Caco-2 (cell line): ENCODE results near the gene MLC1. TPM values are rescaled to one million over a fixed set of nuclear protein-coding genes. Genes with fewer than 3 reads are reported as not detected.

ENCODE experiments used
- BruUV-seq: library from RNA; stranded (reverse); fragments of 400-500 nt; replicated peaks from 2 replicates; lab custom pipeline; 2021; lab: Mats Ljungman, UMichigan
- CTCF ChIA-PET: fragments of 300-600 bp; sonication (Branson Sonifier 250); formaldehyde crosslinking; loops from one replicate; lab custom pipeline; 2022; ENCODE audit warnings: antibody characterized with exemption; lab: Charles Lee
- POLR2A ChIA-PET: fragments of 300-600 bp; sonication (Branson Sonifier 250); formaldehyde crosslinking; loops from one replicate; lab custom pipeline; 2022; ENCODE audit warnings: antibody characterized with exemption; lab: Charles Lee
- DNase-seq, 2 experiments: peaks; one replicate each; pipeline versions ENCODE4 v3.0.0 to v3.0.0-alpha.2; 2020 to 2022
- H3K27me3 ChIP-seq: replicated peaks from 2 replicates; pipeline ENCODE4 v1.6.0; 2011; ENCODE audit warnings: low read length; ENCODE audit not compliant: control insufficient read depth, insufficient read depth
- H3K36me3 ChIP-seq: 2 replicates; pipeline ENCODE4 v1.5.1; 2011; ENCODE audit warnings: low read length; ENCODE audit not compliant: control insufficient read depth, insufficient read depth
- H3K4me1 ChIP-seq: fragments of 250-450 bp; sonication (Bioruptor Pico); 2 replicates; pipeline ENCODE4 v1.5.1; 2020; ENCODE audit warnings: mild to moderate bottlenecking
- H3K4me3 ChIP-seq: 2 replicates; pipeline ENCODE4 v1.5.1; 2011; ENCODE audit warnings: low read depth, mild to moderate bottlenecking, control low read depth, low read length
- H3K9me3 ChIP-seq: fragments of 250-450 bp; sonication (Bioruptor Pico); 2 replicates; pipeline ENCODE4 v1.5.1; 2020; ENCODE audit warnings: mild to moderate bottlenecking, moderate library complexity
- H3K27ac Mint-ChIP-seq: one replicate; pipeline ENCODE4 v1.8.0; 2022; ENCODE audit warnings: mixed read lengths; ENCODE audit not compliant: unreplicated experiment
- H3K27me3 Mint-ChIP-seq: one replicate; pipeline ENCODE4 v1.8.0; 2022; ENCODE audit warnings: mixed read lengths; ENCODE audit not compliant: insufficient read depth, unreplicated experiment
- H3K36me3 Mint-ChIP-seq: one replicate; pipeline ENCODE4 v1.8.0; 2022; ENCODE audit warnings: mild to moderate bottlenecking, mixed read lengths; ENCODE audit not compliant: insufficient read depth, unreplicated experiment
- H3K4me1 Mint-ChIP-seq: one replicate; pipeline ENCODE4 v1.8.0; 2022; ENCODE audit warnings: low read depth, mixed read lengths; ENCODE audit not compliant: unreplicated experiment
- H3K4me3 Mint-ChIP-seq: one replicate; pipeline ENCODE4 v1.8.0; 2022; ENCODE audit warnings: mild to moderate bottlenecking, moderate library complexity, mixed read lengths; ENCODE audit not compliant: unreplicated experiment
- H3K9me3 Mint-ChIP-seq: one replicate; pipeline ENCODE4 v1.8.0; 2022; ENCODE audit warnings: mixed read lengths; ENCODE audit not compliant: unreplicated experiment
- CTCF ChIP-seq, 2 experiments: fragments of 200-600 bp in 1 of 2; IDR thresholded peaks; 1 replicate in 1 of 2; 2 replicates in 1 of 2; pipeline versions ENCODE4 v1.5.1 to v1.8.0; 2011 to 2022; ENCODE audit warnings: antibody characterized with exemption in 1 of 2, control low read depth in 1 of 2, inconsistent platforms in 1 of 2, low read depth in 1 of 2, low read length in 1 of 2, mild to moderate bottlenecking in 1 of 2, moderate library complexity in 1 of 2; ENCODE audit not compliant: insufficient read depth in 1 of 2, severe bottlenecking in 1 of 2, unreplicated experiment in 1 of 2
- intact Hi-C: fragments of 100-400 bp; cut with micrococcal nuclease; formaldehyde crosslinking; loops from one replicate; pipeline ENCODE4 v1.10.0; 2022; ENCODE audit not compliant: unreplicated experiment
- total RNA-seq: library from RNA; stranded (reverse); gene quantifications from 2 replicates; pipeline ENCODE4 v1.2.3, GENCODE V29; 2022

MLC1 gene
- total RNA-seq, 1 experiment from 2014 or later: 0.14 TPM

- DNase-seq: no peak
- POLR2A ChIA-PET: no interaction called here
- BruUV-seq: no TSS peak
These were observed 30.5 kb upstream of the MLC1 start for GRCh38 chr22:50115693-50116092.

GRCh38 chr22:50114221-50115021 is 29.2 kb upstream of the MLC1 start:
- Histone ChIP-seq H3K4me3 (no peak overlapping the region), H3K4me1 (peaks cover 22% of the 10 kb centered on the region), H3K27me3 (no peaks in the 10 kb centered on the region), H3K36me3 (no peaks in the 10 kb centered on the region), H3K9me3 (no peaks in the 10 kb centered on the region)
- Mint-ChIP-seq H3K4me3 (no peak overlapping the region), H3K36me3 (peaks cover 9% of the 10 kb centered on the region), H3K27me3 (no peaks in the 10 kb centered on the region), H3K27ac (peak overlapping the region; percentile 42), H3K4me1 (peaks cover 18% of the 10 kb centered on the region), H3K9me3 (no peaks in the 10 kb centered on the region)
- intact Hi-C loops: no loop called here
- CTCF ChIA-PET: interaction anchor here (1.2 kb wide), 1 partner anchor 11 kb away, joined by 3 read pairs; no protein-coding TSS in a partner anchor
- no peak for DNase-seq
- POLR2A ChIA-PET: no interaction called here
- TF ChIP-seq CTCF (IDR thresholded peaks at IDR 0.05; ENCODE audit: insufficient read depth in 1 of 2, low read depth in 1 of 2, low read length in 1 of 2, severe bottlenecking in 1 of 2, unreplicated experiment in 1 of 2): no peak
- no TSS peak for BruUV-seq

More at GRCh38 chr22:50115693-50116092, 30.5 kb upstream of the MLC1 start:
- CTCF ChIA-PET: interaction anchor here (0.5 kb wide), 1 partner anchor 127 kb away, joined by 3 read pairs; no protein-coding TSS in a partner anchor
- Mint-ChIP-seq H3K36me3 (peaks cover 11% of the 10 kb centered on the region), H3K27me3 (no peaks in the 10 kb centered on the region), H3K27ac (no peak overlapping the region), H3K9me3 (no peaks in the 10 kb centered on the region), H3K4me1 (peaks cover 25% of the 10 kb centered on the region), H3K4me3 (no peak overlapping the region)
- Histone ChIP-seq H3K36me3 (no peaks in the 10 kb centered on the region), H3K9me3 (no peaks in the 10 kb centered on the region), H3K27me3 (no peaks in the 10 kb centered on the region), H3K4me3 (no peak overlapping the region), H3K4me1 (peaks cover 35% of the 10 kb centered on the region)
- intact Hi-C loops: no loop called here
- TF ChIP-seq CTCF (IDR thresholded peaks at IDR 0.05; ENCODE audit: insufficient read depth in 1 of 2, low read depth in 1 of 2, low read length in 1 of 2, severe bottlenecking in 1 of 2, unreplicated experiment in 1 of 2): no peak

- no peaks in the 10 kb centered on the region for H3K27me3 ChIP-seq
- H3K27me3 Mint-ChIP-seq: no peaks in the 10 kb centered on the region
- H3K9me3 Mint-ChIP-seq: no peaks in the 10 kb centered on the region
- H3K4me3 ChIP-seq: no peak overlapping the region
- ChIA-PET POLR2A (no interaction called here), CTCF (no interaction called here)
- peaks cover 10% of the 10 kb centered on the region for H3K4me1 Mint-ChIP-seq
- no peak overlapping the region for H3K27ac Mint-ChIP-seq
- DNase-seq: no peak
- H3K36me3 ChIP-seq: no peaks in the 10 kb centered on the region
- intact Hi-C loops: no loop called here
- H3K9me3 ChIP-seq: no peaks in the 10 kb centered on the region
- BruUV-seq: no TSS peak
- no peaks in the 10 kb centered on the region for H3K36me3 Mint-ChIP-seq
- peaks cover 11% of the 10 kb centered on the region; the same call in 1 of the 2 replicates for H3K4me1 ChIP-seq
- no peak for TF ChIP-seq CTCF (IDR thresholded peaks at IDR 0.05; ENCODE audit: insufficient read depth in 1 of 2, low read depth in 1 of 2, low read length in 1 of 2, severe bottlenecking in 1 of 2, unreplicated experiment in 1 of 2)
- no peak overlapping the region for H3K4me3 Mint-ChIP-seq
These were observed 27.2 kb upstream of the MLC1 start for GRCh38 chr22:50112151-50113118.
